IPS-18a (cell line): ENCODE measurements around the gene CEMIP2.

Source experiments
- H3K27ac ChIP-seq: one replicate; pipeline ENCODE4 v1.5.1; 2013; ENCODE audit warnings: low read length
- H3K27me3 ChIP-seq: one replicate; pipeline ENCODE4 v1.6.1; 2013; ENCODE audit warnings: mild to moderate bottlenecking, low read length; ENCODE audit not compliant: control insufficient read depth, insufficient read depth
- H3K36me3 ChIP-seq: one replicate; pipeline ENCODE4 v1.6.1; 2013; ENCODE audit warnings: low read depth, low read length; ENCODE audit not compliant: control insufficient read depth
- H3K4me1 ChIP-seq: one replicate; pipeline ENCODE4 v1.6.1; 2013; ENCODE audit warnings: low read depth, low read length; ENCODE audit not compliant: control insufficient read depth
- H3K4me3 ChIP-seq: one replicate; pipeline ENCODE4 v1.5.1; 2013; ENCODE audit warnings: low read length
- H3K9ac ChIP-seq: one replicate; pipeline ENCODE4 v1.6.1; 2013; ENCODE audit warnings: mild to moderate bottlenecking, low read length, moderate library complexity
- H3K9me3 ChIP-seq: one replicate; pipeline ENCODE4 v1.6.1; 2013; ENCODE audit warnings: low read depth, low read length; ENCODE audit not compliant: control insufficient read depth

The CEMIP2 gene

GRCh38 chr9:71760901-71761300 lies 7.4 kb downstream of the CEMIP2 start:
- H3K27me3 ChIP-seq: peaks cover 6% of the 10 kb centered on the region
- no peak overlapping the region for H3K27ac ChIP-seq
- H3K4me3 ChIP-seq: peak overlapping the region; percentile 28
- no peaks in the 10 kb centered on the region for H3K9me3 ChIP-seq
- peaks cover 93% of the 10 kb centered on the region for H3K4me1 ChIP-seq
- no peak overlapping the region for H3K9ac ChIP-seq
- H3K36me3 ChIP-seq: no peaks in the 10 kb centered on the region

- Histone ChIP-seq H3K4me1 (peaks cover 91% of the 10 kb centered on the region), H3K9me3 (no peaks in the 10 kb centered on the region), H3K36me3 (no peaks in the 10 kb centered on the region), H3K27me3 (peaks cover 6% of the 10 kb centered on the region), H3K4me3 (peak overlapping the region; percentile 58), H3K9ac (peak overlapping the region; percentile 34), H3K27ac (peak overlapping the region; percentile 60)
Measured at GRCh38 chr9:71758785-71759184, 9.5 kb downstream of the CEMIP2 start.

GRCh38 chr9:71758277-71758676 lies 10.0 kb downstream of the CEMIP2 start:
- Histone ChIP-seq H3K4me1 (peaks cover 89% of the 10 kb centered on the region), H3K9me3 (no peaks in the 10 kb centered on the region), H3K27ac (peak overlapping the region; percentile 60), H3K27me3 (peaks cover 6% of the 10 kb centered on the region), H3K4me3 (peak overlapping the region; percentile 58), H3K9ac (peak overlapping the region; percentile 34), H3K36me3 (no peaks in the 10 kb centered on the region)

- H3K4me3 ChIP-seq: peak overlapping the region; percentile 58
- H3K9me3 ChIP-seq: no peaks in the 10 kb centered on the region
- H3K27ac ChIP-seq: no peak overlapping the region
- peak overlapping the region; percentile 25 for H3K9ac ChIP-seq
- peaks cover 6% of the 10 kb centered on the region for H3K27me3 ChIP-seq
- peaks cover 84% of the 10 kb centered on the region for H3K4me1 ChIP-seq
- H3K36me3 ChIP-seq: no peaks in the 10 kb centered on the region
Measured at GRCh38 chr9:71756753-71757152, 11.6 kb downstream of the CEMIP2 start.

- Histone ChIP-seq H3K36me3 (no peaks in the 10 kb centered on the region), H3K4me1 (peaks cover 82% of the 10 kb centered on the region), H3K4me3 (no peak overlapping the region), H3K9me3 (no peaks in the 10 kb centered on the region), H3K9ac (no peak overlapping the region), H3K27me3 (peaks cover 6% of the 10 kb centered on the region), H3K27ac (no peak overlapping the region)
Measured at GRCh38 chr9:71755869-71756268, 12.4 kb downstream of the CEMIP2 start.

GRCh38 chr9:71755230-71755629 lies 13.1 kb downstream of the CEMIP2 start:
- H3K4me1 ChIP-seq: peaks cover 76% of the 10 kb centered on the region
- no peak overlapping the region for H3K27ac ChIP-seq
- H3K27me3 ChIP-seq: peaks cover 6% of the 10 kb centered on the region
- no peak overlapping the region for H3K4me3 ChIP-seq
- no peaks in the 10 kb centered on the region for H3K36me3 ChIP-seq
- H3K9me3 ChIP-seq: no peaks in the 10 kb centered on the region
- no peak overlapping the region for H3K9ac ChIP-seq

- H3K9me3 ChIP-seq: no peaks in the 10 kb centered on the region
- peak overlapping the region; percentile 45 for H3K27ac ChIP-seq
- peaks cover 68% of the 10 kb centered on the region for H3K4me1 ChIP-seq
- peak overlapping the region; percentile 29 for H3K4me3 ChIP-seq
- peaks cover 6% of the 10 kb centered on the region for H3K27me3 ChIP-seq
- peaks cover 5% of the 10 kb centered on the region for H3K36me3 ChIP-seq
- H3K9ac ChIP-seq: peak overlapping the region; percentile 25
Measured at GRCh38 chr9:71754151-71754550, 14.2 kb downstream of the CEMIP2 start.

GRCh38 chr9:71752928-71753327 lies 15.4 kb downstream of the CEMIP2 start:
- H3K9ac ChIP-seq: no peak overlapping the region
- peak overlapping the region; percentile 37 for H3K27ac ChIP-seq
- H3K4me3 ChIP-seq: peak overlapping the region; percentile 27
- H3K4me1 ChIP-seq: peaks cover 56% of the 10 kb centered on the region
- peaks cover 6% of the 10 kb centered on the region for H3K27me3 ChIP-seq
- H3K9me3 ChIP-seq: no peaks in the 10 kb centered on the region
- H3K36me3 ChIP-seq: peaks cover 16% of the 10 kb centered on the region

- H3K27ac ChIP-seq: peak overlapping the region; percentile 37
Measured at GRCh38 chr9:71752352-71752751, 16.0 kb downstream of the CEMIP2 start.

GRCh38 chr9:71748280-71748743 lies 20.0 kb downstream of the CEMIP2 start:
- Histone ChIP-seq H3K4me1 (peaks cover 50% of the 10 kb centered on the region), H3K4me3 (no peak overlapping the region), H3K9ac (no peak overlapping the region), H3K36me3 (peaks cover 34% of the 10 kb centered on the region), H3K27ac (no peak overlapping the region), H3K27me3 (no peaks in the 10 kb centered on the region), H3K9me3 (no peaks in the 10 kb centered on the region)

More at GRCh38 chr9:71752352-71752751, 16.0 kb downstream of the CEMIP2 start:
- Histone ChIP-seq H3K36me3 (peaks cover 18% of the 10 kb centered on the region), H3K27me3 (peaks cover 3% of the 10 kb centered on the region), H3K4me3 (no peak overlapping the region), H3K9ac (no peak overlapping the region), H3K4me1 (peaks cover 52% of the 10 kb centered on the region), H3K9me3 (no peaks in the 10 kb centered on the region)

GRCh38 chr9:71747576-71747975 lies 20.7 kb downstream of the CEMIP2 start:
- Histone ChIP-seq H3K9ac (no peak overlapping the region), H3K4me3 (no peak overlapping the region), H3K4me1 (peaks cover 42% of the 10 kb centered on the region), H3K9me3 (no peaks in the 10 kb centered on the region), H3K27me3 (no peaks in the 10 kb centered on the region), H3K36me3 (peaks cover 34% of the 10 kb centered on the region), H3K27ac (no peak overlapping the region)

GRCh38 chr9:71746758-71747125 lies 21.6 kb downstream of the CEMIP2 start:
- Histone ChIP-seq H3K36me3 (peaks cover 37% of the 10 kb centered on the region), H3K27me3 (no peaks in the 10 kb centered on the region), H3K9me3 (no peaks in the 10 kb centered on the region), H3K9ac (no peak overlapping the region), H3K4me1 (peaks cover 40% of the 10 kb centered on the region), H3K27ac (no peak overlapping the region), H3K4me3 (no peak overlapping the region)
